K562 (cell line): ENCODE results near the gene SULT2B1. TPM values are rescaled to one million over a fixed set of nuclear protein-coding genes. Genes with fewer than 3 reads are reported as not detected.

Experiments
- BRD9 ChIP-seq: fragments of 450-650 bp; IDR thresholded peaks from 2 replicates; pipeline ENCODE4 v1.6.1; 2018; ENCODE audit warnings: low read depth; ENCODE audit not compliant: partially characterized antibody
- DACH1 ChIP-seq: fragments of 450-650 bp; IDR thresholded peaks from 2 replicates; pipeline ENCODE4 v1.6.1; 2018; ENCODE audit not compliant: partially characterized antibody
- NR2C1 ChIP-seq, 2 experiments: fragments of 450-650 bp; IDR thresholded peaks; 2 replicates each; pipeline ENCODE4 v1.6.1; 2017; ENCODE audit warnings: mild to moderate bottlenecking in 2 of 2, antibody characterized with exemption in 1 of 2, inconsistent platforms in 1 of 2, missing compliant biosample characterization in 1 of 2, missing genetic modification characterization in 1 of 2
- NR3C1 ChIP-seq: sonication (generic); formaldehyde crosslinking; IDR thresholded peaks from 2 replicates; pipeline ENCODE4 v1.8.1; 2022; ENCODE audit warnings: missing genetic modification reagents
- OTX1 ChIP-seq: fragments of 450-650 bp; formaldehyde crosslinking; IDR thresholded peaks from 2 replicates; pipeline ENCODE4 v1.4.0; 2022; ENCODE audit warnings: mild to moderate bottlenecking
- RBM39 ChIP-seq: fragments of 200-400 bp; formaldehyde crosslinking; optimal IDR thresholded peaks from 2 replicates; pipeline ENCODE3; 2018; ENCODE audit warnings: low read depth, low read length
- ZKSCAN1 ChIP-seq: fragments of 150-350 bp; IDR thresholded peaks from 2 replicates; pipeline ENCODE4 v1.6.1; 2016; ENCODE audit warnings: low read depth, low read length
- ZNF124 ChIP-seq: sonication (generic); formaldehyde crosslinking; IDR thresholded peaks from 2 replicates; pipeline ENCODE4 v1.8.1; 2022; ENCODE audit warnings: missing genetic modification reagents
- ZNF282 ChIP-seq: sonication (generic); formaldehyde crosslinking; IDR thresholded peaks from 2 replicates; pipeline ENCODE4 v1.8.1; 2023; ENCODE audit warnings: missing genetic modification reagents
- ZNF57 ChIP-seq: fragments of 450-650 bp; formaldehyde crosslinking; IDR thresholded peaks from 2 replicates; pipeline ENCODE4 v1.4.0; 2020; ENCODE audit warnings: mild to moderate bottlenecking, moderate library complexity
- polyA plus RNA-seq, 8 experiments: library from polyadenylated mRNA; depleted of rRNA in 4 of 8; stranded (reverse) in 5 of 8; unstranded in 3 of 8; fragments of >200 nt; fragmentation: Nextera tagmentation in 2 of 8; fragmentation: Illumina TruSeq in 1 of 8; extraction: Ambion mirVana in 2 of 8; extraction: Trizol in 1 of 8; gene quantifications; 2 replicates each; pipeline versions ENCODE4 v1.2.1 to v1.2.3, GENCODE V29; 2011 to 2014; ENCODE audit warnings: inconsistent platforms in 1 of 8, missing spikeins in 1 of 8
- total RNA-seq, 7 experiments: library from RNA; depleted of rRNA in 6 of 7; stranded (reverse); fragments of >200 nt in 6 of 7; fragmentation: Illumina TruSeq in 2 of 7; extraction: Trizol in 2 of 7; gene quantifications; 2 replicates each; pipeline versions ENCODE4 v1.2.1 to v1.2.3, GENCODE V29; 2011 to 2021; ENCODE audit warnings: low replicate concordance in 1 of 7
- TF ChIP-seq, protein P1 (sequence below): IDR thresholded peaks from 3 replicates; pipeline ENCODE4 v1.6.1; 2011; ENCODE audit warnings: borderline replicate concordance, mild to moderate bottlenecking, moderate library complexity; ENCODE audit not compliant: insufficient read length; ENCODE audit errors: extremely low read depth
- TF ChIP-seq, protein P2 (sequence below): fragments of 450-650 bp; IDR thresholded peaks from 2 replicates; pipeline ENCODE4 v1.6.1; 2016; ENCODE audit warnings: mild to moderate bottlenecking, moderate library complexity
- TF ChIP-seq, protein P3 (sequence below): sonication (generic); IDR thresholded peaks from 2 replicates; pipeline ENCODE4 v1.6.1; 2016

Gene SULT2B1
- total and polyA plus RNA-seq, 9 of the 15 experiments (the other 6 are each of a cell fraction or from before 2014, with no cell fraction given): 0.09 to 0.62 (median 0.22) TPM; not detected in 2

DNA sequence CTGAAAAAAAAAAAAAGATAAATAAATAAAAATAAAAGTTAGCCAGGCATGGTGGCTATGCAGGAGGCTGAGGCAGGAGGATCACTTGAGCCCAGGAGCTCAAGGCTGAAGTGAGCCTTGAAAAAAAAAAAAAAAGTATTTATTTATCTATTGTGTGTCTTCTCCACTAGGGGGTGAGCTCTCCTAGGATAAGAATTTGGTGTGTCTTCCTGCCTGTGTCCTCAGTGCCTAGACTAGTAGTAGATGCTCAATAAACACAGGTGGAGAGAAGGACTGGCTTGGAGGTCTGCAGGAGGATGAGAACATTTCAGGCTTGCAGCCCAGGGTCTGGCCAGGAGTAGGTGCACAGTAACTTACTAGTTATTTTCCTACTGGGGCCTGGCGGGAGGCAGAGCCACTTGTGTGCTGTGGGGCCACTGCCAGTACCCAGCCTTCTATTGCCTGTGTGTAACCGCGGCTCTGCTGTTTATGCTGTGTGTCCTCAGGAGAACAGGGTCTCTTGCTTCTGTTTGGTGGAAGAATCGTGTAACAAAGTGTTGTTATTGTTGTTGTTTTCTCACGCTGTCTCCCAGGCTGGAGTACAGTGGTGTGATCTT lies 45.7 kb upstream of the SULT2B1 start (continued):
- TF ChIP-seq, protein P1, sequence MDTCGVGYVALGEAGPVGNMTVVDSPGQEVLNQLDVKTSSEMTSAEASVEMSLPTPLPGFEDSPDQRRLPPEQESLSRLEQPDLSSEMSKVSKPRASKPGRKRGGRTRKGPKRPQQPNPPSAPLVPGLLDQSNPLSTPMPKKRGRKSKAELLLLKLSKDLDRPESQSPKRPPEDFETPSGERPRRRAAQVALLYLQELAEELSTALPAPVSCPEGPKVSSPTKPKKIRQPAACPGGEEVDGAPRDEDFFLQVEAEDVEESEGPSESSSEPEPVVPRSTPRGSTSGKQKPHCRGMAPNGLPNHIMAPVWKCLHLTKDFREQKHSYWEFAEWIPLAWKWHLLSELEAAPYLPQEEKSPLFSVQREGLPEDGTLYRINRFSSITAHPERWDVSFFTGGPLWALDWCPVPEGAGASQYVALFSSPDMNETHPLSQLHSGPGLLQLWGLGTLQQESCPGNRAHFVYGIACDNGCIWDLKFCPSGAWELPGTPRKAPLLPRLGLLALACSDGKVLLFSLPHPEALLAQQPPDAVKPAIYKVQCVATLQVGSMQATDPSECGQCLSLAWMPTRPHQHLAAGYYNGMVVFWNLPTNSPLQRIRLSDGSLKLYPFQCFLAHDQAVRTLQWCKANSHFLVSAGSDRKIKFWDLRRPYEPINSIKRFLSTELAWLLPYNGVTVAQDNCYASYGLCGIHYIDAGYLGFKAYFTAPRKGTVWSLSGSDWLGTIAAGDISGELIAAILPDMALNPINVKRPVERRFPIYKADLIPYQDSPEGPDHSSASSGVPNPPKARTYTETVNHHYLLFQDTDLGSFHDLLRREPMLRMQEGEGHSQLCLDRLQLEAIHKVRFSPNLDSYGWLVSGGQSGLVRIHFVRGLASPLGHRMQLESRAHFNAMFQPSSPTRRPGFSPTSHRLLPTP: no peak
- TF ChIP-seq BRD9: no peak
- no peak for TF ChIP-seq ZNF57 (CRISPR knock-in tag)
- no peak for TF ChIP-seq ZNF282
- TF ChIP-seq ZNF124 (CRISPR knock-in tag): no peak
- no peak for TF ChIP-seq ZKSCAN1
- no peak for TF ChIP-seq NR2C1 (IDR thresholded peaks at IDR 0.05)
- TF ChIP-seq NR2C1 (tag; IDR thresholded peaks at IDR 0.05): no peak
- no peak for TF ChIP-seq RBM39
- TF ChIP-seq OTX1 (CRISPR knock-in tag): no peak
- TF ChIP-seq, protein P2, sequence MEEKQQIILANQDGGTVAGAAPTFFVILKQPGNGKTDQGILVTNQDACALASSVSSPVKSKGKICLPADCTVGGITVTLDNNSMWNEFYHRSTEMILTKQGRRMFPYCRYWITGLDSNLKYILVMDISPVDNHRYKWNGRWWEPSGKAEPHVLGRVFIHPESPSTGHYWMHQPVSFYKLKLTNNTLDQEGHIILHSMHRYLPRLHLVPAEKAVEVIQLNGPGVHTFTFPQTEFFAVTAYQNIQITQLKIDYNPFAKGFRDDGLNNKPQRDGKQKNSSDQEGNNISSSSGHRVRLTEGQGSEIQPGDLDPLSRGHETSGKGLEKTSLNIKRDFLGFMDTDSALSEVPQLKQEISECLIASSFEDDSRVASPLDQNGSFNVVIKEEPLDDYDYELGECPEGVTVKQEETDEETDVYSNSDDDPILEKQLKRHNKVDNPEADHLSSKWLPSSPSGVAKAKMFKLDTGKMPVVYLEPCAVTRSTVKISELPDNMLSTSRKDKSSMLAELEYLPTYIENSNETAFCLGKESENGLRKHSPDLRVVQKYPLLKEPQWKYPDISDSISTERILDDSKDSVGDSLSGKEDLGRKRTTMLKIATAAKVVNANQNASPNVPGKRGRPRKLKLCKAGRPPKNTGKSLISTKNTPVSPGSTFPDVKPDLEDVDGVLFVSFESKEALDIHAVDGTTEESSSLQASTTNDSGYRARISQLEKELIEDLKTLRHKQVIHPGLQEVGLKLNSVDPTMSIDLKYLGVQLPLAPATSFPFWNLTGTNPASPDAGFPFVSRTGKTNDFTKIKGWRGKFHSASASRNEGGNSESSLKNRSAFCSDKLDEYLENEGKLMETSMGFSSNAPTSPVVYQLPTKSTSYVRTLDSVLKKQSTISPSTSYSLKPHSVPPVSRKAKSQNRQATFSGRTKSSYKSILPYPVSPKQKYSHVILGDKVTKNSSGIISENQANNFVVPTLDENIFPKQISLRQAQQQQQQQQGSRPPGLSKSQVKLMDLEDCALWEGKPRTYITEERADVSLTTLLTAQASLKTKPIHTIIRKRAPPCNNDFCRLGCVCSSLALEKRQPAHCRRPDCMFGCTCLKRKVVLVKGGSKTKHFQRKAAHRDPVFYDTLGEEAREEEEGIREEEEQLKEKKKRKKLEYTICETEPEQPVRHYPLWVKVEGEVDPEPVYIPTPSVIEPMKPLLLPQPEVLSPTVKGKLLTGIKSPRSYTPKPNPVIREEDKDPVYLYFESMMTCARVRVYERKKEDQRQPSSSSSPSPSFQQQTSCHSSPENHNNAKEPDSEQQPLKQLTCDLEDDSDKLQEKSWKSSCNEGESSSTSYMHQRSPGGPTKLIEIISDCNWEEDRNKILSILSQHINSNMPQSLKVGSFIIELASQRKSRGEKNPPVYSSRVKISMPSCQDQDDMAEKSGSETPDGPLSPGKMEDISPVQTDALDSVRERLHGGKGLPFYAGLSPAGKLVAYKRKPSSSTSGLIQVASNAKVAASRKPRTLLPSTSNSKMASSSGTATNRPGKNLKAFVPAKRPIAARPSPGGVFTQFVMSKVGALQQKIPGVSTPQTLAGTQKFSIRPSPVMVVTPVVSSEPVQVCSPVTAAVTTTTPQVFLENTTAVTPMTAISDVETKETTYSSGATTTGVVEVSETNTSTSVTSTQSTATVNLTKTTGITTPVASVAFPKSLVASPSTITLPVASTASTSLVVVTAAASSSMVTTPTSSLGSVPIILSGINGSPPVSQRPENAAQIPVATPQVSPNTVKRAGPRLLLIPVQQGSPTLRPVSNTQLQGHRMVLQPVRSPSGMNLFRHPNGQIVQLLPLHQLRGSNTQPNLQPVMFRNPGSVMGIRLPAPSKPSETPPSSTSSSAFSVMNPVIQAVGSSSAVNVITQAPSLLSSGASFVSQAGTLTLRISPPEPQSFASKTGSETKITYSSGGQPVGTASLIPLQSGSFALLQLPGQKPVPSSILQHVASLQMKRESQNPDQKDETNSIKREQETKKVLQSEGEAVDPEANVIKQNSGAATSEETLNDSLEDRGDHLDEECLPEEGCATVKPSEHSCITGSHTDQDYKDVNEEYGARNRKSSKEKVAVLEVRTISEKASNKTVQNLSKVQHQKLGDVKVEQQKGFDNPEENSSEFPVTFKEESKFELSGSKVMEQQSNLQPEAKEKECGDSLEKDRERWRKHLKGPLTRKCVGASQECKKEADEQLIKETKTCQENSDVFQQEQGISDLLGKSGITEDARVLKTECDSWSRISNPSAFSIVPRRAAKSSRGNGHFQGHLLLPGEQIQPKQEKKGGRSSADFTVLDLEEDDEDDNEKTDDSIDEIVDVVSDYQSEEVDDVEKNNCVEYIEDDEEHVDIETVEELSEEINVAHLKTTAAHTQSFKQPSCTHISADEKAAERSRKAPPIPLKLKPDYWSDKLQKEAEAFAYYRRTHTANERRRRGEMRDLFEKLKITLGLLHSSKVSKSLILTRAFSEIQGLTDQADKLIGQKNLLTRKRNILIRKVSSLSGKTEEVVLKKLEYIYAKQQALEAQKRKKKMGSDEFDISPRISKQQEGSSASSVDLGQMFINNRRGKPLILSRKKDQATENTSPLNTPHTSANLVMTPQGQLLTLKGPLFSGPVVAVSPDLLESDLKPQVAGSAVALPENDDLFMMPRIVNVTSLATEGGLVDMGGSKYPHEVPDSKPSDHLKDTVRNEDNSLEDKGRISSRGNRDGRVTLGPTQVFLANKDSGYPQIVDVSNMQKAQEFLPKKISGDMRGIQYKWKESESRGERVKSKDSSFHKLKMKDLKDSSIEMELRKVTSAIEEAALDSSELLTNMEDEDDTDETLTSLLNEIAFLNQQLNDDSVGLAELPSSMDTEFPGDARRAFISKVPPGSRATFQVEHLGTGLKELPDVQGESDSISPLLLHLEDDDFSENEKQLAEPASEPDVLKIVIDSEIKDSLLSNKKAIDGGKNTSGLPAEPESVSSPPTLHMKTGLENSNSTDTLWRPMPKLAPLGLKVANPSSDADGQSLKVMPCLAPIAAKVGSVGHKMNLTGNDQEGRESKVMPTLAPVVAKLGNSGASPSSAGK: no peak
- TF ChIP-seq NR3C1 (CRISPR knock-in tag): no peak
- TF ChIP-seq, protein P3, sequence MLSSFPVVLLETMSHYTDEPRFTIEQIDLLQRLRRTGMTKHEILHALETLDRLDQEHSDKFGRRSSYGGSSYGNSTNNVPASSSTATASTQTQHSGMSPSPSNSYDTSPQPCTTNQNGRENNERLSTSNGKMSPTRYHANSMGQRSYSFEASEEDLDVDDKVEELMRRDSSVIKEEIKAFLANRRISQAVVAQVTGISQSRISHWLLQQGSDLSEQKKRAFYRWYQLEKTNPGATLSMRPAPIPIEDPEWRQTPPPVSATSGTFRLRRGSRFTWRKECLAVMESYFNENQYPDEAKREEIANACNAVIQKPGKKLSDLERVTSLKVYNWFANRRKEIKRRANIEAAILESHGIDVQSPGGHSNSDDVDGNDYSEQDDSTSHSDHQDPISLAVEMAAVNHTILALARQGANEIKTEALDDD: no peak
- TF ChIP-seq DACH1: no peak
